Esophagus muscularis mucosa (tissue), 4 donors: ENCODE measurements around the gene TERF2IP. TPM values are rescaled to one million over a fixed set of nuclear protein-coding genes. Genes with fewer than 3 reads are reported as not detected.
A peak's percentile ranks its signal among the peaks of the same experiment; 100 is the strongest.

ENCODE experiments used
- DNase-seq: peaks from one replicate; pipeline ENCODE4 v3.0.0-alpha.2; 2017; ENCODE audit errors: extremely low spot score
- H3K27ac ChIP-seq, 4 donors: fragments of 200-600 bp; sonication (generic); replicated peaks in 1 of 4; 1 replicate in 3 of 4; 2 replicates in 1 of 4; pipeline ENCODE4 v1.5.1; 2016 to 2019; ENCODE audit warnings: mild to moderate bottlenecking in 1 of 4
- H3K27me3 ChIP-seq, 4 donors: fragments of 200-600 bp; sonication (generic); one replicate each; pipeline versions ENCODE4 v1.5.1 to v1.6.0; 2016 to 2019
- H3K36me3 ChIP-seq, 4 donors: fragments of 200-600 bp; sonication (generic); one replicate each; pipeline ENCODE4 v1.5.1; 2016 to 2019
- H3K4me1 ChIP-seq, 4 donors: fragments of 200-600 bp; sonication (generic); one replicate each; pipeline ENCODE4 v1.5.1; 2016 to 2019
- H3K4me3 ChIP-seq, 4 donors: fragments of 200-600 bp; sonication (generic); 1 replicate in 2 of 4; 2 replicates in 2 of 4; pipeline ENCODE4 v1.5.1; 2016 to 2019; ENCODE audit warnings: mild to moderate bottlenecking in 4 of 4, moderate library complexity in 1 of 4
- H3K9me3 ChIP-seq, 4 donors: fragments of 200-600 bp; sonication (generic); 1 replicate in 3 of 4; 2 replicates in 1 of 4; pipeline ENCODE4 v1.5.1; 2016 to 2019
- EP300 ChIP-seq: sonication (generic); formaldehyde crosslinking; IDR thresholded peaks from one replicate; pipeline ENCODE4 v1.6.1; 2017; ENCODE audit warnings: antibody characterized with exemption
- POLR2A ChIP-seq: fragments of 450-650 bp; IDR thresholded peaks from one replicate; pipeline ENCODE4 v1.6.1; 2017; ENCODE audit warnings: antibody characterized with exemption, moderate library complexity, mild to moderate bottlenecking, low read depth
- POLR2AphosphoS5 ChIP-seq, 2 donors: sonication (generic); formaldehyde crosslinking; IDR thresholded peaks; one replicate each; pipeline ENCODE4 v1.6.1; 2017; ENCODE audit warnings: antibody characterized with exemption in 2 of 2
- WGBS: methylation state at CpG from one replicate; pipeline ENCODE4 v1.1.5; 2018; 5-methylcytosine and 5-hydroxymethylcytosine counted together
- intact Hi-C: fragments of 100-400 bp; cut with DNase I; formaldehyde crosslinking; loops from one replicate; pipeline ENCODE4 v1.15.1; 2023
- total RNA-seq, 4 donors: library from RNA; depleted of rRNA; stranded (reverse); fragments of >200 nt; gene quantifications; one replicate each; pipeline versions ENCODE4 v1.1.0 to v1.2.1, GENCODE V29; 2016
- TF ChIP-seq, protein P1 (sequence below), 3 experiments: fragments of 200-600 bp in 2 of 3; fragments of 450-650 bp in 1 of 3; sonication (generic) in 2 of 3; IDR thresholded peaks; one replicate each; pipeline ENCODE4 v1.5.1; 2017 to 2019; ENCODE audit warnings: antibody characterized with exemption in 3 of 3, mild to moderate bottlenecking in 2 of 3, moderate library complexity in 1 of 3

Gene TERF2IP
- total RNA-seq, 4 donors from 2014 or later = 62.3 to 83.7 (median 64.1) TPM

DNA sequence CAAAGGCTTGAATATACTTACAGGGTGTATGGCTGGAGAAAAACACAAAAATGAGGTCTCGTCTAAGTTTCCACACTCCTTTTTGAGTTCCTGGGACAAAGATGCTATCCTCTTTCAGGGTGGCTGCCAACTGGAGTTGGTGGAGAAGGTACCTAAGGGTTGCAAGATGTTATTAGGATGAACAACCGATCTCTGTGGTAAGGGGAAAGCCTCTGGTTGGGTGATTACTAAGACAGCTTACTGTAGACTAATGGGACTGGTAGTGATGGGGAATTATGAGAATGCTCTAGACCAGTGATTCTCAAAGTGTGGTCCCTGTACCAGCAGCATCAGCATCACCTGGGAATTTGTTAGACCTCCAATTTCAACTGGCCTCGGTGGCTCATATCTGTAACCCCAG lies 30.5 kb upstream of the TERF2IP start:
- DNase-seq = no peak
- 89% methylated on average over 3 of the region's 3 CpGs for WGBS
- Histone ChIP-seq H3K27ac (no peak overlapping the region), H3K4me1 (peaks cover 9 to 21% (median 12%) of the 10 kb centered on the region in 4 donors), H3K27me3 (no peaks in the 10 kb centered on the region), H3K4me3 (no peak overlapping the region), H3K9me3 (no peaks in the 10 kb centered on the region), H3K36me3 (peaks cover 14 to 83% (median 78%) of the 10 kb centered on the region in 4 donors)
- intact Hi-C loops = no loop called here
- TF ChIP-seq EP300 (no peak), POLR2AphosphoS5 (IDR thresholded peaks at IDR 0.05) (no peak), POLR2A (no peak)
- TF ChIP-seq, protein P1, sequence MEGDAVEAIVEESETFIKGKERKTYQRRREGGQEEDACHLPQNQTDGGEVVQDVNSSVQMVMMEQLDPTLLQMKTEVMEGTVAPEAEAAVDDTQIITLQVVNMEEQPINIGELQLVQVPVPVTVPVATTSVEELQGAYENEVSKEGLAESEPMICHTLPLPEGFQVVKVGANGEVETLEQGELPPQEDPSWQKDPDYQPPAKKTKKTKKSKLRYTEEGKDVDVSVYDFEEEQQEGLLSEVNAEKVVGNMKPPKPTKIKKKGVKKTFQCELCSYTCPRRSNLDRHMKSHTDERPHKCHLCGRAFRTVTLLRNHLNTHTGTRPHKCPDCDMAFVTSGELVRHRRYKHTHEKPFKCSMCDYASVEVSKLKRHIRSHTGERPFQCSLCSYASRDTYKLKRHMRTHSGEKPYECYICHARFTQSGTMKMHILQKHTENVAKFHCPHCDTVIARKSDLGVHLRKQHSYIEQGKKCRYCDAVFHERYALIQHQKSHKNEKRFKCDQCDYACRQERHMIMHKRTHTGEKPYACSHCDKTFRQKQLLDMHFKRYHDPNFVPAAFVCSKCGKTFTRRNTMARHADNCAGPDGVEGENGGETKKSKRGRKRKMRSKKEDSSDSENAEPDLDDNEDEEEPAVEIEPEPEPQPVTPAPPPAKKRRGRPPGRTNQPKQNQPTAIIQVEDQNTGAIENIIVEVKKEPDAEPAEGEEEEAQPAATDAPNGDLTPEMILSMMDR (IDR thresholded peaks at IDR 0.05) = no peak

DNA sequence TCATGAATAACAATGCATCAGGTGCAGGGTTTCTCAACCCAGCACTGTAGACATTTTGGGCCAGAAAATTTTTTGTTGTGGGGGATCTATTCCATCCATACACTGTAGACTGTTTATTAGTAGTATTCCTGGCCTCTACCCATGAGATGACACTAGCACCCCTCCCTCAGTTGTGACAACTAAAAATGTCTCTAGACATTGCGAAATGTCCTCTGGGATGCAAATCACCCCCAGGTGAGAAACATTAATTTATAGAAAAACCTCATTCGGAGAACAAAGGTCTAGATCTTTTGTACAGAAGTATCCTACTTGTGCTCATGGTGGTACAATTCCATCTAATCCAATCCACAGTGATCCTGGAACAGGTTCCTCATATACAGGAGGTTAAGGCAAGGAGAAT lies 28.8 kb upstream of the TERF2IP start:
- H3K4me1 ChIP-seq = peaks cover 14 to 31% (median 19%) of the 10 kb centered on the region in 4 donors
- TF ChIP-seq, protein P1 (IDR thresholded peaks at IDR 0.05) = no peak
- TF ChIP-seq POLR2AphosphoS5 (IDR thresholded peaks at IDR 0.05) = no peak
- no peak for TF ChIP-seq POLR2A
- no peak for TF ChIP-seq EP300
- no peak for DNase-seq
- intact Hi-C loops = no loop called here
- H3K36me3 ChIP-seq = peaks cover 9 to 66% (median 62%) of the 10 kb centered on the region in 4 donors
- H3K9me3 ChIP-seq = no peaks in the 10 kb centered on the region
- no peak overlapping the region for H3K4me3 ChIP-seq
- H3K27ac ChIP-seq = no peak overlapping the region
- 91% methylated on average over 2 of the region's 2 CpGs for WGBS
- H3K27me3 ChIP-seq = no peaks in the 10 kb centered on the region

GRCh38 chr16:75620326-75621169 lies 27.0 kb upstream of the TERF2IP start:
- H3K27ac ChIP-seq = no peak overlapping the region
- H3K36me3 ChIP-seq = peaks cover 9 to 55% (median 50%) of the 10 kb centered on the region in 4 donors
- H3K27me3 ChIP-seq = no peaks in the 10 kb centered on the region
- H3K4me1 ChIP-seq = peaks cover 14 to 32% (median 19%) of the 10 kb centered on the region in 4 donors
- WGBS = 89% methylated on average over 19 of the region's 20 CpGs
- no peak overlapping the region for H3K4me3 ChIP-seq
- no peak for DNase-seq
- no peaks in the 10 kb centered on the region for H3K9me3 ChIP-seq
- no peak for TF ChIP-seq EP300
- no peak for TF ChIP-seq POLR2A
- TF ChIP-seq, protein P1 (IDR thresholded peaks at IDR 0.05) = no peak
- no peak for TF ChIP-seq POLR2AphosphoS5 (IDR thresholded peaks at IDR 0.05)
- intact Hi-C loops = loop anchor here (10.0 kb wide), 1 partner anchor 146 kb away; no protein-coding TSS in a partner anchor

GRCh38 chr16:75621170-75621477 lies 26.4 kb upstream of the TERF2IP start:
- H3K4me1 ChIP-seq = peaks cover 14 to 32% (median 19%) of the 10 kb centered on the region in 4 donors
- no peaks in the 10 kb centered on the region for H3K27me3 ChIP-seq
- no peak overlapping the region for H3K4me3 ChIP-seq
- H3K27ac ChIP-seq = no peak overlapping the region
- TF ChIP-seq, protein P1 (IDR thresholded peaks at IDR 0.05) = peak in 2 of 3 experiments; percentile 7 to 9
- TF ChIP-seq EP300 = no peak
- WGBS = 12% methylated on average over 2 of the region's 2 CpGs
- no peaks in the 10 kb centered on the region for H3K9me3 ChIP-seq
- intact Hi-C loops = loop anchor here (10.0 kb wide), 1 partner anchor 146 kb away; no protein-coding TSS in a partner anchor
- H3K36me3 ChIP-seq = peaks cover 9 to 55% (median 49%) of the 10 kb centered on the region in 4 donors
- DNase-seq = no peak
